SK-N-DZ (cell line): ENCODE data around the gene CST9.
"Not testable (repeated sequence)": the region's sequence is repeated elsewhere in the genome, so short reads cannot be mapped to it uniquely, and the experiment has no call there.

Source experiments
- DNase-seq: peaks from one replicate; pipeline ENCODE4 v3.0.0-alpha.2; 2015; ENCODE audit warnings: low spot score

Gene CST9

GRCh38 chr20:23624324-23624691 is 18.6 kb upstream of the CST9 start:
- DNase-seq, result no peak

- no peak for DNase-seq
Measured at GRCh38 chr20:23623666-23624323, 18.1 kb upstream of the CST9 start.

- no peak for DNase-seq
Measured at GRCh38 chr20:23622839-23623343, 17.2 kb upstream of the CST9 start.

GRCh38 chr20:23622401-23622800 is 16.7 kb upstream of the CST9 start:
- DNase-seq, result not testable (repeated sequence)

GRCh38 chr20:23620670-23621386 is 15.1 kb upstream of the CST9 start:
- DNase-seq, result not testable (repeated sequence)

GRCh38 chr20:23614163-23614562 is 8.4 kb upstream of the CST9 start:
- no peak for DNase-seq

GRCh38 chr20:23613676-23614075 is 8.0 kb upstream of the CST9 start:
- no peak for DNase-seq

GRCh38 chr20:23612396-23612795 is 6.7 kb upstream of the CST9 start:
- no peak for DNase-seq

- no peak for DNase-seq
Measured at GRCh38 chr20:23609486-23610109, 3.9 kb upstream of the CST9 start.

GRCh38 chr20:23608251-23608846 is 2.6 kb upstream of the CST9 start:
- DNase-seq, result no peak

- no peak for DNase-seq
Measured at GRCh38 chr20:23607497-23608245, 2.0 kb upstream of the CST9 start.

- peak; percentile 66 for DNase-seq
Measured at GRCh38 chr20:23606652-23607049, 934 bp upstream of the CST9 start.

GRCh38 chr20:23604306-23604705 is 1.4 kb downstream of the CST9 start:
- no peak for DNase-seq

- no peak for DNase-seq
Measured at GRCh38 chr20:23603321-23603720, 2.4 kb downstream of the CST9 start.

- DNase-seq, result no peak
Measured at GRCh38 chr20:23602699-23603098, 3.0 kb downstream of the CST9 start.

- no peak for DNase-seq
Measured at GRCh38 chr20:23602241-23602640, 3.5 kb downstream of the CST9 start.

GRCh38 chr20:23601715-23602114 is 4.0 kb downstream of the CST9 start:
- no peak for DNase-seq

- DNase-seq, result no peak
Measured at GRCh38 chr20:23598481-23598880, 7.2 kb downstream of the CST9 start.

GRCh38 chr20:23596579-23597250 is 9.0 kb downstream of the CST9 start:
- no peak for DNase-seq

- DNase-seq, result no peak
Measured at GRCh38 chr20:23595941-23596340, 9.8 kb downstream of the CST9 start.
